SKM-1 treated with dmso at 0.1 percent for 144 hours (cell line): ENCODE measurements around the gene DMAC2L.
"Not testable (repeated sequence)": the region's sequence is repeated elsewhere in the genome, so short reads cannot be mapped to it uniquely, and the experiment has no call there.

Experiments used
- DNase-seq: peaks from one replicate; lab custom pipeline; 2025; ENCODE audit not compliant: unreplicated experiment; lab: John Stamatoyannopoulos, UW

DMAC2L gene, protein sequence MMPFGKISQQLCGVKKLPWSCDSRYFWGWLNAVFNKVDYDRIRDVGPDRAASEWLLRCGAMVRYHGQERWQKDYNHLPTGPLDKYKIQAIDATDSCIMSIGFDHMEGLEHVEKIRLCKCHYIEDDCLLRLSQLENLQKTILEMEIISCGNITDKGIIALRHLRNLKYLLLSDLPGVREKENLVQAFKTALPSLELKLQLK

GRCh38 chr14:50311972-50312733 is at the start of gene DMAC2L, which contains the start of gene L2HGDH:
Gene DMAC2L, plus strand, starts transcription at chr14:50312324. Its CDS starts 9,164 bp downstream, at chr14:50321488.
Gene L2HGDH, minus strand, starts transcription at chr14:50312229. Its CDS starts 79 bp downstream, at chr14:50312150.
- DNase-seq = peak; percentile 76

- DNase-seq = no peak
These were observed 49.3 kb upstream of the DMAC2L start for GRCh38 chr14:50262865-50263264.

- DNase-seq = no peak
These were observed 48.8 kb upstream of the DMAC2L start for GRCh38 chr14:50263321-50263720.

DNA sequence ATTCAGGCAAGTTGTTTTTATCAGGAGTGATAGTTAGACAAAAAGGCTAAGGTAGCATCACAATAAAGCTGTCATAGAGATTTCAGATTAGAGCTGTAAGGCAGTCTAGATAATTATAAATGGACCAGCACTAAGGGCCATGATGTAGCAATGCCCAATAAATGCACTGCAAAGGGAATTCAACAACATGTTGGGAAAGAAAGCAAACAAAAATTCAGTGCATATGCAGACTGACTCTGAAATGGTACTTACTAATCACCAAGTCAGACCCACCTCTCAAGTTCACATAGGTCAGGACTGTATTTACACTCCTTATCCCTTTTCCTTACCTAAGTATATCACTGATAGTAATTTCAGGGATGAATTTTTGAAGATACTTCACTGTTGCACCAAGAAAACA is 47.1 kb upstream of the DMAC2L start:
- no peak for DNase-seq

- no peak for DNase-seq
These were observed 41.2 kb upstream of the DMAC2L start for GRCh38 chr14:50270932-50271331.

GRCh38 chr14:50272498-50272897 is 39.6 kb upstream of the DMAC2L start:
- no peak for DNase-seq

DNA sequence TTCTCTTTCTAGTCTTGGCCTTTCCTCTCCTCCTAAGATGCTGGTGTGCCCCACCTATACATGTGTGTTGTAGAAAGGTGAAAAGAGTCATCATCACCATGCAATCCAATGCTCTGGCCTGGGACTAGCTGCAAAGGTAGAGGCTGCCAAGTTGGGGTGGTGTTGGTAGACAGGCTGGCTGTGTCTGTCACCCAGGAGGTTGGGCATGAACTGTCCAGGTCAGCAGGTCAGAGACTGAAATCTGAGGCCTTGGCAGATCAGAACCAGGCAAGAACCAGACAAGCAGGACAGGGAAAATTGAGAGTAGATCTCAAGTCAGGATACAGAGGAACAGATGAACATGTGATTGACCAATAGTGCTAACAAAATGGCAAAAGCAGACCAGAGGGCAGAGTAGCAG is 26.3 kb upstream of the DMAC2L start:
- no peak for DNase-seq

DNA sequence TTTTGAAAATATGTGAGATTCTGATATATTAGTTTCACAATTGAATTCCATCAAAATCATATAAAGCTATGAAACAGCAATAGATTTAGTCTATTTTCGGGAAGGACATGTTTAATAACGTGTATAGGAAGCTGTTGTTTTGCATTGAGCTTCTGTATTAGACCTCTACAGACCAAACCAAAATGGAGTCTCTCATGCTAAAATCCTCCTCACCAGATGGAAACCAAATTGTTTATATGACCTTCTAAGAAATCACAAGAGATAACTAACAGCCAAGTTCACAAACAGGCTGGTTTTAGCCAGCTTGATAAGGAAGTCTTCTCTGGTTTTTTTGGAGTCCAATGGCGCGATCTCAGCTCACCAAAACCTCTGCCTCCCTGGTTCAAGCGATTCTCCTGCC is 24.0 kb upstream of the DMAC2L start:
- DNase-seq = no peak

DNA sequence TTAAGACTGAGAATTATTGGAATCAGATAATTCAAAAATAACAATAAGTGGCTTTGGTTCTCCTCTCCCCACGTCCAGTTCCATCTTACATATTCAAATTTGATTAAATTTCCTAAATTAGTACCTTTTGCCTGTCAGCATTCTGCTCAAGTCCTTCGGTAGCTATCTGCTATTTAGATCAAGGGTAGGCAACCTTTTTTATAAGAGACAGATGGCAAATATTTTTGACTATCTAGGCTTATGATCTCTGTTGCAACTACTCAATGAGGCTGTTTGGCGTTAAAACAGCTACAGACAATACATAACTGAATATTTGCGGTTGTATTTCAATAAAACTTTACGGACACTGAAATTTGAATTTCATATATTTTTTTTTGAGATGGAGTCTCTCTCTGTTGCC is 21.8 kb upstream of the DMAC2L start:
- no peak for DNase-seq

DNA sequence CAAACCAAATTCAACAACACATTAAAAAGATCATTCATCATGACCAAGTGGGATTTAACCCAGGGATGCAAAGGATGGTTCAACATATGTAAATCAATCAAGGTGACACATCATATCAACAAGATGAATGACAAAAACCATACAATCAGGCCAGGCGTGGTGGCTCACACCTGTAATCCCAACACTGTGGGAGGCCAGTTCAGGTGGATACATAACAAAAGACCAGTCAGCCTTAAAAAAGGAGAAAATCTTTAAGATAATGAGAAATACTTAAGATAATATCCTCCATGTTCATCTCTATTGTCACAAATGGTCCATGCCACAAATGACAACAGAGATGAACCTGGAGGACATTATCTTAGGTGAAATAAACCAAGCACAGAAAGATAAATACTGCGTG is 12.5 kb upstream of the DMAC2L start:
- DNase-seq = no peak

DNA sequence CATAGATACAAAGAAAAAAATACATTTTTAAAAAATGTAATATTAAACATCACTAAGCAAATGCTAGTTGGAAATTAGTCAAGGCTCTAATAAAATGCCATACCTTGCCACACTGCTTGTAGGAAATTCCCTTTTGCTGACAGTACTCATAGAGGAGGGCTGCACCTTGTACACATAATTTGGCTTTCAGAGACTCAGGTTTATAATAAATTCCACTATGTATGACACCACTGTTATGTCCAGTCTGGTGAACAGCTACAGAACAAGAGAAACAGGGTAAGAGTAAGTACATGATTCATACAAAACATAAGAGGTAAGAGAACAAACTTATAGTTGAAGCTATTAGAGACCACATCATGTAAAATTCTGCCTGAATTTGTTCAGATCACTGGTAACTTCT is 10.2 kb upstream of the DMAC2L start:
- DNase-seq = no peak

DNA sequence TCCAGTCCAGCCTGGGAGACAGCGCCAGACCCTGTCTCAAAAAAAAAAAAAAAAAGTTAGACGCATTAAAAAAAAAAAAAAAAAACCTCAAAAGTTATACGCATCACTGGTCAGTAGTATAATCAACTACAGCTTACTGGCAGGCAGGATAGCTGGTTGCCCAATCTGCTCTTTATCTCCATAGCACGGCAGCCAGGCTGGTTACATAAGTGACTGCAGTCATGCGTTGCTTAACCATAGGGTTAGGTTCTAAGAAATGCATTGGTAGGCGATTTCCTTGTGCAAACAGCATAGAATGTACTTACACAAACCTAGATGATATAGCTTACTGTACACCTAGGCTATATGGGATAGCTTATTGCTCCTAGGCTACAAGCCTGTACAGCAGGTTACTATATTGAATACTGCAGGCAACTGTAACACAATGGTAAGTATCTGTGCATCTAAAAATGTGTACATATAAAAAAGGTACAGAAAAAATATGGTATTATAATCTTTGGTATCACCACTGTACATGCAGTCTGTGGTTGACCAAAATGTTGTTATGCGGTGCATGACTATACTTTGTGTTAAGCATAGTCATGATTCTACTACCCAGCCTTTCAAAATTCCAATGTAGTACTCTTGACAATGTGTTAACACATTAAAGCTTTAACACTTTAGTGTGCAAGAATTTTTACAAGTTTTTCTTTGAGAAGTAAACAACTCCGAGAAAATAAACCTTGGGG is 8.2 kb upstream of the DMAC2L start:
- DNase-seq = peak; percentile 72

- DNase-seq = no peak
These were observed 3.7 kb upstream of the DMAC2L start for GRCh38 chr14:50308363-50308915.

GRCh38 chr14:50310445-50310844 is 1.7 kb upstream of the DMAC2L start:
- DNase-seq = no peak

GRCh38 chr14:50311337-50311971 is 670 bp upstream of the DMAC2L start:
- no peak for DNase-seq

- DNase-seq = no peak
These were observed 570 bp downstream of the DMAC2L start for GRCh38 chr14:50312734-50313054.

- not testable (repeated sequence) for DNase-seq
These were observed 2.0 kb downstream of the DMAC2L start for GRCh38 chr14:50314098-50314497.

DNA sequence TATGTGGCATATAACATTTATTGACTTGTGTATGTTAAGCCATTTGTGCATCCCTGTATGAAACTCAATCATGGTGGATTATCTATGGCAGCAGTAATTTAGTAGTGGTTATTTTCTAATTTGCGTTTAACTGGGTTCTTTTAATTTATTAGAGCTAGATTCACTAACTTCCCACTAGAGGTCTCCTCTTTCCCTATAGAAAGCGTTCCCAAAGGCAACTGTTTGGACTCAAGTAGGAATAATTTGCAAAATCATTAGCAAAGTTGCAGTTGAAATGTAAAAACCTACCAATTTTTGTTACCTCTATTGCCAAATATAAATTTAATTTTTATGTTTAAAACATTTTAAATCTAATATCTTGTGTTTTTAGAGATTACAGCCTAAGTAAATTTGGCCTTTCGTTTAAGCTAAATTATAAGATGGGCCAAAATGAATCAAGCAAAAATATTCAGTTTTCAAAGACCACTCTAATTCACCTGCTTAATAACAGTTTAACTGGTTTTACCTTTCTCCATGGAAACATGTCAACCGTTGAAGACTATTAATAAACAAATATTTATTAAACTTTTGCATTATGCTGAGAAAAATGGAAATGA is 6.0 kb downstream of the DMAC2L start:
- no peak for DNase-seq

DNA sequence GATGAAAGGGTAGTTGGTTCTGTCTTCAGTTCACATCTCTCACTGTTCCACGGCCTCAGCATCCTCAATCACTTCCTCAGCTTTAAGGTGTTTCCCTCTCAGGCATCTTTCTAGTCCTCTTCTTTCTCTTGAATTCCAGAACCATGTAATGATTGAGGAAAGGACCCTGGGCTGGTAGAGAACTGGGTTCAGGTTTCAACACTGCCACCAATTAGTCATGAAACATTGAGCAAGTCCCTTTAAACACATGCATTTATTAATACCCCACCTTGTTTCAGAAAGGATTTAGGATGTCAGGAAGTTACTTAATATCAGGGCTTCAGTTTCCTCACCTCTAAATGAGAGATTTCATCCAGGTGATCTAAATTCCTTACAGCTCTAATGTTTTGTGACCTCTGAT is 7.2 kb downstream of the DMAC2L start:
- no peak for DNase-seq

DNA sequence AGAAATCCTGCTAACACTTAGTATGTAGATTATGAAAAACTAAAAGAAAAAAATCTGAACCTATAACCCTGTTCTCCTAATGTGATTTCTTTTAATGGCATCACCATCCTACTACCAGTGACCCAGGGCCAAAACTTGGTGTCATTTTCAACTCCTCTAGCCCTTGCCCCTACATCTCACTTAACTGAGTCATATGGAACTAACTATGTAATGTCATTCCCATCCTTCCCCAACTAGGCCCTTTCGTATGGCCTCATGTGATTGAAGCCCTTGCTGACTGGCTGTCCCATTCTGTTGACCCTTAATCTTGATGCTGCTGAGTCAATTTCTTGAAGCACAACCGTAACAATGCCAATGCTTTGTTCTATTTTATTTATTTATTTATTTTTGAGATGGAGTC is 7.6 kb downstream of the DMAC2L start:
- DNase-seq = no peak

DNA sequence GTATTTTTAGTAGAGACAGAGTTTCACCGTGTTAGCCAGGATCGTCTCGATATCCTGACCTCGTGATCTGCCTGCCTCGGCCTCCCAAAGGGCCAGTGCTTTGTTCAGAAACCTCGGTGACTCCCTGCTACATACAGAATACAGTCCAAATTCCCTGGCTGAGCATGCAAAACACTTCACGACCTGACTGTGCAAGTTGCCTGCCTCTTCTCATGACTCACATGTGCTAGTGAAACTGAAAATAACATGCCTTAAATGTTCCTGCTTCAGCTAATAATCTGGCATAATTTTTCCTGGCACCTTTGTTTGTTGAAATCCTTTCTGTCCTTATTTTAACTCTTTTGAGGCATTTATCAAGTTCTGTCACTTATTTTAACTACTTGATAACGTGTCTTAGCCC is 8.2 kb downstream of the DMAC2L start:
- DNase-seq = no peak
